NK-92 (cell line): ENCODE measurements around the gene IGSF9B.
"Not testable (repeated sequence)": the region's sequence is repeated elsewhere in the genome, so short reads cannot be mapped to it uniquely, and the experiment has no call there.

Experiments used
- DNase-seq: peaks from one replicate; lab custom pipeline; 2025; ENCODE audit not compliant: unreplicated experiment; lab: John Stamatoyannopoulos, UW

Gene IGSF9B, protein sequence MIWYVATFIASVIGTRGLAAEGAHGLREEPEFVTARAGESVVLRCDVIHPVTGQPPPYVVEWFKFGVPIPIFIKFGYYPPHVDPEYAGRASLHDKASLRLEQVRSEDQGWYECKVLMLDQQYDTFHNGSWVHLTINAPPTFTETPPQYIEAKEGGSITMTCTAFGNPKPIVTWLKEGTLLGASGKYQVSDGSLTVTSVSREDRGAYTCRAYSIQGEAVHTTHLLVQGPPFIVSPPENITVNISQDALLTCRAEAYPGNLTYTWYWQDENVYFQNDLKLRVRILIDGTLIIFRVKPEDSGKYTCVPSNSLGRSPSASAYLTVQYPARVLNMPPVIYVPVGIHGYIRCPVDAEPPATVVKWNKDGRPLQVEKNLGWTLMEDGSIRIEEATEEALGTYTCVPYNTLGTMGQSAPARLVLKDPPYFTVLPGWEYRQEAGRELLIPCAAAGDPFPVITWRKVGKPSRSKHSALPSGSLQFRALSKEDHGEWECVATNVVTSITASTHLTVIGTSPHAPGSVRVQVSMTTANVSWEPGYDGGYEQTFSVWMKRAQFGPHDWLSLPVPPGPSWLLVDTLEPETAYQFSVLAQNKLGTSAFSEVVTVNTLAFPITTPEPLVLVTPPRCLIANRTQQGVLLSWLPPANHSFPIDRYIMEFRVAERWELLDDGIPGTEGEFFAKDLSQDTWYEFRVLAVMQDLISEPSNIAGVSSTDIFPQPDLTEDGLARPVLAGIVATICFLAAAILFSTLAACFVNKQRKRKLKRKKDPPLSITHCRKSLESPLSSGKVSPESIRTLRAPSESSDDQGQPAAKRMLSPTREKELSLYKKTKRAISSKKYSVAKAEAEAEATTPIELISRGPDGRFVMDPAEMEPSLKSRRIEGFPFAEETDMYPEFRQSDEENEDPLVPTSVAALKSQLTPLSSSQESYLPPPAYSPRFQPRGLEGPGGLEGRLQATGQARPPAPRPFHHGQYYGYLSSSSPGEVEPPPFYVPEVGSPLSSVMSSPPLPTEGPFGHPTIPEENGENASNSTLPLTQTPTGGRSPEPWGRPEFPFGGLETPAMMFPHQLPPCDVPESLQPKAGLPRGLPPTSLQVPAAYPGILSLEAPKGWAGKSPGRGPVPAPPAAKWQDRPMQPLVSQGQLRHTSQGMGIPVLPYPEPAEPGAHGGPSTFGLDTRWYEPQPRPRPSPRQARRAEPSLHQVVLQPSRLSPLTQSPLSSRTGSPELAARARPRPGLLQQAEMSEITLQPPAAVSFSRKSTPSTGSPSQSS (N-terminal part only)

DNA sequence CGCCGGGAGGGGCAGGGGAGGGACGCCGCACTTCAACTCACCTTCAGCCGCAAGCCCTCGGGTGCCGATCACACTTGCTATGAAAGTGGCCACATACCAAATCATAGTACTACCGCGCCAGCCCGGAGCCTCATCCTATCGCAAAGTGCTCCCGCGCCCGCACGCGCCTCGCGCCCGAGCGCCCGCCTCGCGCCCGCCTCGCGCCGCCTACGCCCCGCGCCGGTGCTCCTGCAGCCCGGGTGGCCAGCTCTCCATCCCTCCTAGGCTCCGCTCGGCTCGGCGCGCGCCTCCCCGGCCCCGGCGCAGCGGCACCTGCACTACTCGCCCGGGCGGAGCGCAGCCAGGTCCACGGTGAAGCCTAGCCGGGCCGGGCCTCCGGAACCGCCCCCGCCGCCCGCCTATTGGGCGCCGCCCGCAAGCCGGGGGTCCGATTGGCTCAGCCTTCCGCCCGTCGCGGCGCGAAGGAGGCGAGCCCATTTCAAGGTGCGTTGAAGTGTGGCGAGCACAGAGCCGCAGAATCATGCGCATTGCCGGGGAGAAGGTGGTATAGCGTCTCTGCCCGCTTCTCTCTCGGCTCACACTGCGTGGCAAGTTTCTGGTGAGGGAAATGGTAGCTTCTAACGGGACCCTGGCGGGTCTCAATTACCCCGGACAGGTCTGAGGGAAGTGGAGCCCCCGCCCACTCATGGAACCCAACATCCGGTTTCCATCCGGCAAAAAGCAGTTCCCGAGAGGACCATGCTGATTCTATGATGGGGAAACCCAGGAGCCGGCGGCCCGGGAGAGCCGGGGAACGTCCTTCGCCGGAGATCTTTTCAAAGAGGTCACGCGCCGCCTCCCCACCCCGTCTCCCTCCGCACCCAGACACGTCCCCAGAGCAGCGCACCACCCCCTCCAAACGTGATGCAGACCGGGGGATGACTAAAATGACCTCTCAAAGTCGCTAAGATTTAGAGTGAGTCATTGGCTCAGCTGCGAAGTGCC is at the start of gene IGSF9B:
Gene IGSF9B, minus strand, starts transcription at position 319 of the 984 bp plus-strand sequence. Its CDS starts 214 bp downstream, at position 105.
- no peak for DNase-seq

DNA sequence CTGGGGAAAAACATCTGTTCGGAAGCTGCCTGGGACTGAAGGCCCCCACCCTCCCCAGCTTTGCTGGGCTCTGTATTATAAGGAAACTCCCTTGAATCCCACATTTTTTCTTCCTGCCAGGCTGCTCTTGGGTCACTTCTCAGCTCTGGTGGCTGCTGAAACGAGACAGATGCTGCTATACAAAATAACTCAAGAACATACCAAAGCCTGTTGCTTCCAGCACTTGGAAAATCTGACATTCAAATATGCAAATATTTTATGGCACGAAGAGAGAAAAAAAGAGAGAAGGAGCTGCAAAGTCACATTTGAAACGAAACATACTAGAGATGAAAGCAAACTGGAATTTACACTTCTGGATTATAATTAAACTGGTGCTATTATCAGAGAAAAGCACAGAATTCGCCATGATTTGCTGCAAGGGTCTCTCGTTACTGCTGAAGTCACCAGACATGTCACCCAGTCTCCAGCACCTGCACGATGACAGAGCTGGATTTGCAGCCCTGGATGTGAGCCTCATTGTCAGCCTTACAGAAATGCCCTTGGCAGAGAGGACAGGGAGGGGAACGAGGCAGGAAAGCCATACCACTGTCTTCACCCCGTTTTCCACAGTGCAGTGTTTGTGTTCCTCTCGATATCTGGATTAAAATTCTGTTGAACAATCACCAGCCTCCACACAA is 47.9 kb upstream of the IGSF9B start:
- DNase-seq = no peak

DNA sequence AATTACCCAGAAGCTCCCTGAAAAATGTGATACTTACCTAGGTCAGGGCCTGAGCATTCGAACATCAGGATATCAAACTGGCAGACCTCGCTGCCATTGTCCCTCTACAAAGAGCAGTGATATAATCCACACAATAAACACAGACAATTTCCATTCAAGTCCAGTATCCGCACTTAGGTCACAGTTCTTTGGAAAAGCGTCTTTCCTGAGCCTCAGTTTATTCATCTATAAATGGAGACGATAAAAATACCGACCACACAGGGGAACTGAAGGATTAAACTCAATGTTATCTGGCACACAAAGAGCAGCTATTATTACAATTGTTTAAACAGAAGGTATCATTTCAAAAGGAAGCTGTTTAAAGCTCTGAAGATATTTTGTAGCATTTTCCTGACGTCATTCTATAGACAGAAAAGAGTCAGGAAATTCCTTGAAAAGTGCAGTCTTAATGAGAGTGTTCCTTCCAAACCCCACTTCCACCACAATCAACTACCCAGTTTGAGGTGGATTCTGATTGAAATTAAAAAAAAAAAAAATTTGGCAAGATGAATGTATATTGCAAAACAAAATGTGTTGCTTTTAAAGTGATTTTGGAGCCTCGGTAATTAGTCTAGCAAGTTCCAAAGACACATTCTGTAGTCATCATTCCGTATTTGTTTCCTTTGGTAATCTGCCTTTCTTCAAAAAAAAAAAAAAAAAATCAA is 47.2 kb upstream of the IGSF9B start:
- no peak for DNase-seq

DNA sequence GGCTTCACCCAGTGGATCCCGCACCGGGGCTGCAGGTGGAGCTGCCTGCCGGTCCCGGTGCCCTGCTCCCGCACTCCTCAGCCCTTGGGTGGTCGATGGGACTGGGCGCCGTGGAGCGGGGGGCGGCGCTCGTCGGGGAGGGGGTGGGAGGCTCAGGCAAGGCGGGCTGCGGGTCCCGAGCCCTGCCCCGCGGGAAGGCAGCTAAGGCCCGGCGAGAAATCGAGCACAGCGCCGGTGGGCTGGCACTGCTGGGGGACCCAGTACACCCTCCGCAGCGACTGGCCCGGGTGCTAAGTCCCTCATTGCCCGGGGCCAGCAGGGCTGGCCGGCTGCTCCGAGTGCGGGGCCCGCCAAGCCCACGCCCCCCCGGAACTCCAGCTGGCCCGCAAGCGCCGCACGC is 46.1 kb upstream of the IGSF9B start:
- not testable (repeated sequence) for DNase-seq

DNA sequence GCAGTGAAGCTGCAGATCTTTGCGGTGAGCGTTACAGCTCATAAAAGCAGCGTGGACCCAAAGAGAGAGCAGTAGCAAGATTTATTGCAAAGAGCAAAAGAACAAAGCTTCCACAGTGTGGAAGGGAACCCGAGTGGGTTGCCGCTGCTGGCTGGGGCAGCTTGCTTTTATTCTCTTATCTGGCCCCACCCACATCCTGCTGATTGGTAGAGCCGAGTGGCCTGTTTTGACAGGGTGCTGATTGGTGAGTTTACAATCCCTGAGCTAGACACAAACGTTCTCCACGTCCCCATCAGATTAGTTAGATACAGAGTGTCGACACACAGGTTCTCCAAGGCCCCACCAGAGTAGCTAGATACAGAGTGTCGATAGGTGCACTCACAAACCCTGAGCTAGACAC is 45.6 kb upstream of the IGSF9B start:
- not testable (repeated sequence) for DNase-seq

DNA sequence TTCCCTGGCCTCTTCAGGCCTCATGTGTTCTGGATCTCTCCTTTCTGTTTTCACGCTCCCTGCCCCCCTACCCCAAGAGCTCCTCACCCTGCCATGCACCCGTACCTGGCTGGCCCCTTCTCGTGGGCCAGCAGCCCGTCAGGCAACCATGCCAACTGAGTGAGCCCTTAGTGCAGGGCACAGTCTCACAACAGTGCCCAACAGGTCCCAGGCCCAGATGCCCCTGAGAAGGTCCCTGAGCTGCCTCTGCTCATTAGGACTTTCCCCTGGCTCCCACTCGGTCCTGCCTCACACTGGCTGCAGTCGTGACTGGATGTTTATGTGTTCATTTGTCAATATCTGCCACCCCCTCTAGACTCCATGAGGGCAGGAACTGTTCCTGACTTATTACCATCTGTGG is 44.8 kb upstream of the IGSF9B start:
- DNase-seq = no peak

DNA sequence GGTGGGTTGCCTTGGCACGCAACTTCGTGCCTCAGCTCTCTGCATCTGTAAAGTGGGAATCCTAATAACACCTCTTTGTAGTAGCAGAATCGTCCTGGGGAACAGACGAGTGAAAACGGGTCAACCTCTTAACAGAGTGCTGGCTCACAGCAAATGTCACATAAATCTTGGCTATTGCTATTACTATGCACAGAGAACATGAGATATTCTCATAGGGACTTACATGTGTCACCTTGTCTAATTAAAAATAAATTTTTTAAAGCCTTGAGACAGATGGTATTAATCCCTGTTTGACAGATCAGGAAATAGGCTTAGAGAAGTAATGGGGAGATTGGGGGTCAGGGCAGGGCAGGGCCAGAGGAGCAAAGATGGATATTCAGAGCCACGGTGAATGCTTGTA is 44.3 kb upstream of the IGSF9B start:
- DNase-seq = no peak

DNA sequence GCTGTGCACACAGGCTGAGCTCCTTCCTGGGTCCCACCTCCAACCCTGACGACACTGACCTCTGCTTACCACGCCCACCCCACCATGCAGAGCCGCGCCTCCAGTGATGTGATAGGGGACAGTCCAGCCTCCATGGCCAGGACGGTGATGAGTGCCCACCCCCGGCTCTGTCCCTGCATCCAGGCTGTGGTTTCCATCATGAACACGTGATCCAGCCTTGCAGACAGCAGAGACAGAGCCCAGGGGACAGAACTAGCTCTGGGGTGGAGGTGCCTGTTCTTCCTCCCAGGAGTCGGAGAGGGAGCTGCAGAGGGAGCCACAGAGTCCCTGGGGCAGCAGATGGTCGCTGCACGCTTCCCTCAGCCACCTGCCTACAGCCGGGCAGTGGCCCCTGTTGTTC is 42.6 kb upstream of the IGSF9B start:
- no peak for DNase-seq

DNA sequence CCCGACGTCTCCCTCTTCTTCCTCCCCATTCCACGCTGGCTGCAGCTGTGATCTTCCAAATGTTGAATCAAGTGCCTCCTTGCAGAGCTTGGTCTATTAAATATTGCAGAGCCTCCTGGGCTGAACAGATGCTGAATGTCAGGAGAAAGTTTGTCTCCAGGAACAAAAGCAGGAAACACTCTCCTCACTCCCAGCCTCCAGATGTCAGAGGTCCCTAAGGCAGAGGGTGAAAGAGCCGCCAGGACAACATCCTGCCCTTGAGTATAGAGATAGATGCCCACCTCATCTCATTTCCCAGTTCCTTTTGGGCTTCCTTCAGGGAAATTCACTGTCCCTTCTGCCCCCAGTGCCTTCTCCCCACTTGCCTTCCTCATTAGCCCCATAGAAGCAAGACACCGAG is 40.8 kb upstream of the IGSF9B start:
- no peak for DNase-seq

DNA sequence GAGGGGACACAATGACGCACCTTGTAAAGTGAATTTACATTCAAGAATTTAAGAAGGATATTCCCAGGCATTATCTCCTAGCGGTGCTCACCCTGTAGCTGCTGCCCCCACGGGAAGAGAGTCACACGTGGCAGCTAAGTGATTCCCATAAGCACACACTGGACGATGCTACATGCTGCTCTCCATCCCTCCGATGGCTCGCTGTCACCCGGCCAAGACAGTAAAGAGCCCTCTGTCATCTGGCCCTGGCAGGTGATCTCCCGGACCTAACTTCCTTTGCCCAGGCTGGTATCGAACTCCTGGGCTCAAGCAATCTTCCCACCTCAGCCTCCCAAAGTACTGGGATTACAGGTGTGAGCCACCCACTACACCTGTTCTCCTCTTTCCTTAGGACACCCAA is 39.9 kb upstream of the IGSF9B start:
- DNase-seq = no peak

DNA sequence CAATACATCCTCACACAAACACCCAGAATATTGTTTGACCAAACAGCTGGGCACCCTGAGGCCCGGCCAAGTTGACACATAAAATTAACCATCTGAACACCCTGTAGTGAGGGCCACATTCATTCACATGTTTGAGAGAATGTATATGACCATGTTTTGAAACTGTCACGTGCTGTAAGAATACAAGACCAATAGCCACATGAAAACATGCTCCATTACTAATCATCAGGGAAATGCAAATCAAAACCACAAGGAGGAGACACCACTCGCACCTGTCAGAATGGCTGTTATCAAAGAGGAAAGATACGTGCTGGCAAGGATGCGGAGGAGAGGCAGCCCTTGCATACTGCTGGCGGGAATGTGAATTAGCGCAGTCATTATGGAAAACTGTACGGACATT is 38.3 kb upstream of the IGSF9B start:
- DNase-seq = no peak

DNA sequence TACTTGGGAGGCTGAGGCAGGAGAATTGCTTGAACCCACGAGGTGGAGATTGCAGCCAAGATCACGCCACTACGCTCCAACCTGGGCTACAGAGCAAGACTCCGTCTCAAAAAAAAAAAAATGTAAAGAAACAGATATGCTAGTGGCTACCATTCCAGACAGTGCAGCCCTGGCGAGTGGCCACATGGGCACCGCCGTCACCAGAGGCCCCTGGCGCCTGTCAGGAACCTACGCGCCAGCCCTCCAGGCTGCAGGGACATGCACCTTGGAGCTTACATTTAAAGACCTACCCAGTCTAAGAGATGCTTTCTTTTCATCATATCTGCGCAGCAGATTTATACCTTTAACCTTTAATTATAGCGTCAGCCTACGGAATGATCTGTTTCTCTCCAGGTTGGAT is 37.2 kb upstream of the IGSF9B start:
- no peak for DNase-seq

DNA sequence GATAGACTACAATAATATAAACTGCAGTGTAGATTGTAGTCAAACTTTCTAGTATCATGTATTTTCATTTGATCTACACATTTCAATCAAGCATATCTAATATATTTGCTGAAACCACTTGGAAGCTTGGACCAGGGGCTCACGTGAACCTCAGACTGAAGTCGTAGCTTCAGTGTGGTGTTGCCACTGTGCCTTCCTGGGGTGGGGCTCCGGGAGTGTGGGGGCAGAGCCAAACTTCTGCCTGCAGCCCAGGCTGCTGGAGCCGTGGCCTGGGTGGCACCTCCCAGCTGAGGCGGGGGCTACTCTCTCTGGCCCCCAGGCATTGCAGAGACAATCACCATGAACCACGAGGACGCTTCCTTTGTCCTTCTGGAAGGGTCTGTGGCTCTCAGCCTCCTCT is 36.3 kb upstream of the IGSF9B start:
- DNase-seq = no peak

DNA sequence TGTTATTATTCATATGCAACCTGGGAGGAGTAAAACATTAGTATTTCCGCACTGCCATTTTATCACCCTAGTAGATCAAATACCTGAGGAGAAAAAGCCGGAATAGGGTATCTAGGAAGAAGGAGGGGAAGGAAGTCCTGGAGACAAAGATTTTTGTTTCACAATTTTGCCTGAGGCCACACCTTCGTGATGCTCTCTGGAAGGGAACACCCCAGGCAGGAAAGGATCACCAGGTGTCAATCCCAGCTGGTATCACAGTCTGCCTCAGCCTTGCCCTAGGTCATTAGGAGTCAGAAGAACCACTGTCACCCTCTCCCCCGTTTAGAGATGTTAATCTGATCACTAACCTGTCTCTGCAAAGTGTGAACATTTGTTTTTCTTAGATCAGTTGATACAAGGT is 35.4 kb upstream of the IGSF9B start:
- no peak for DNase-seq

DNA sequence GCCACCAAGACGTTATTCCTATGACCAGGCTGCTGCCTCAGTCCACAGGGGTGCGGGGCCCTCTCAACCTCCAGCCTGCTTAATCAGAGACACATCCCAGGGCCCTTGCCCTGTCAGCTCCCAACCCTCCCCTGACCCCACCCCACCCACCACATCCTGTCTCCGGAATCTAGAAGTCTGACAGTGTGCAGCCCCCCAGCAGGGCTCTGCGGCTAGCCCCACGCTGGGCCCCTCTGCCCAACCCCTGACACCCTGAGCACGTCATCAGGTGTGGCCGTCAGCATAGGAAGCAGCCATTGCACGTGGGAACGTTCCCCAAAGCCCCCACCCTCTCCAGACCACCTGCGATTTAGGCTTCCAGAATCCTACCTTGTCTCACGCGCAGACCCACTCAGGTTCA is 34.3 kb upstream of the IGSF9B start:
- DNase-seq = no peak

DNA sequence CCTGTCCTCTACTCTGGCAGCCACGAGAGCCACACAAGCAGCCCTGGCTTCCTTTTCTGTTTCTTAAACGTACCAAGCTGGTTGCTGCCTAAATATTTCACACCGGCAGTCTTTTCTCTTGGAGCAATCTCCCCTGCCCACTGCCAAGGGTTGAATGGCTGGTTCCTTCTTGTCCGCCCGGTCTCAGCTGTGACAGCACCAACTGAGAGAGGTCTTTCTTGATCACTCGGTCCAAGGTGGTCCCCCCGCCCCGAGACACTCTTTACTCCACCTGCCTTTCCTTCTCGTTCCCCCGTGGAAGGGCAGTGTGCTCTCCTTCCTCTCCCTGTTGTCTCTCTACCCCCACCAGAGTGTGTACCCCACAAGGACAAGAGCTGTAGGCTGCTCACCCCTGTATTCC is 33.7 kb upstream of the IGSF9B start:
- DNase-seq = no peak

DNA sequence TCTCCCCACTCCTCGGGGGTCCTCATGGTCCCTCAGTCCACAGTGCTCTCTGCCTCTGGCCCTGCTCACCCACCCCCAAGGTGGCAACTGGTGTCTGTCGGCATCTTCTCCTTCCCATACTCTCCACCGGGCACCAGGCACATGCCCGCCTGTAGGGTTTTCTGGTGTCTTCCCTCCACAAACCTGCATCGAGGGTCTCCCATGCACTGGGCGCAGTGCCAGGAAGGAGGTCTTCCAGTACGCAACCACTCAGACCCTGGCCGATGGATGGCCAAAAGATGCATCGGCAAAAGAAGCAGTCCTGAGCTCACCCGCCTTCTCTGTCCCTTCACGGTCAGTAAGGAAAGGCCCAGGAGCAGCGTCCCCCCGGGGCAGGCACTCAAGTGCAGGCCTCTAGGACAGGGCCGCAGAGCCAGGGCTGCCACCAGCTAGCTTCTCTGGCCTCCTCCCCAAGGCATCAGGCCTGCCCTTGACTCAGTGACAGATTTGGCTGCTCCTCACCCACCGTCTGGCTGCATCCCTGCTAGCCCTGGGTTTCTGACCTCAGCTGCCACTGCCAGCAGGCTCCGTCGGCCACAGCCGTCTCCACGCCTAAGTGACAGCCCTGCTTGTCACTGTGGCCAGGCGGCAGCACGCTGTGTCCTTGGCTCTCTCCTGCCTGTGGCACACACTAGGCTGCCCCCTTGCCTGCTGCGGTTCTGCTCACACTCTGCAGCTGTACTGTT is 32.1 kb upstream of the IGSF9B start:
- no peak for DNase-seq

DNA sequence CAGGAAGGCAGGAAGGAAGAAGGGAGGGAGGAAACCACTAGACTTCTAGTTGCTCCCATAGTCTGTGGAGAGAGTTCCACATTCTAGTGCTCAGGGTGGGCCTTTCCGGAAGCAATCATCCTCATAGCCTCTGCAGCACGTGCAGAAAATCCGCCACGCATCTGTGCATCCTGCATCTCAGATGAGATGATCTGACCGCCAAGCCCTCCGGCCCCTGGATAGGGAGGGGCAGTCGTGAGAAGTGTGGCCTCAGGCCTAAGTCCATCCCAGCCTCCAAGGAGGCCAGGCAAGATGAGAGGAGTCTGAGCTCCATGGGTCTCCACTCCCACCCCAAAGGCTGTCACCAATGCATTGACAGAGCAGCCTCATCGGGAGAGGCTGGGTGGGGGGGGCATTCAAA is 30.4 kb upstream of the IGSF9B start:
- no peak for DNase-seq
